WTC11 (cell line): ENCODE data around the gene KLHL29.

Experiments used
- FOXP1 ChIP-seq: sonication (generic); formaldehyde crosslinking; IDR thresholded peaks from 2 replicates; pipeline ENCODE4 v1.8.0; 2022; ENCODE audit warnings: missing genetic modification reagents, mild to moderate bottlenecking, moderate library complexity, borderline replicate concordance
- NR2C2 ChIP-seq: sonication (generic); formaldehyde crosslinking; IDR thresholded peaks from 2 replicates; pipeline ENCODE4 v1.8.0; 2022; ENCODE audit warnings: mild to moderate bottlenecking, missing genetic modification reagents
- SOX15 ChIP-seq: fragments of 250-450 bp; sonication (Bioruptor Pico); IDR thresholded peaks from 2 replicates; pipeline ENCODE4 v1.9.0; 2021; ENCODE audit warnings: mild to moderate bottlenecking
- ZNF138 ChIP-seq: sonication (generic); formaldehyde crosslinking; conservative IDR thresholded peaks from 2 replicates; pipeline ENCODE4 v1.8.1; 2022; ENCODE audit warnings: mild to moderate bottlenecking, moderate library complexity, missing genetic modification reagents
- TF ChIP-seq, protein P1 (sequence below): sonication (generic); formaldehyde crosslinking; IDR thresholded peaks from 2 replicates; pipeline ENCODE4 v1.8.0; 2022; ENCODE audit warnings: mild to moderate bottlenecking, missing genetic modification reagents
- TF ChIP-seq, protein P2 (sequence below): sonication (generic); formaldehyde crosslinking; IDR thresholded peaks from 2 replicates; pipeline ENCODE4 v1.8.0; 2022; ENCODE audit warnings: mild to moderate bottlenecking, missing genetic modification reagents
- TF ChIP-seq, protein P3 (sequence below): fragments of 200-600 bp; IDR thresholded peaks from 2 replicates; pipeline ENCODE4 v1.8.0; 2022; ENCODE audit warnings: antibody characterized with exemption
- TF ChIP-seq, protein P4 (sequence below): sonication (generic); formaldehyde crosslinking; IDR thresholded peaks from 2 replicates; pipeline ENCODE4 v1.8.1; 2023; ENCODE audit warnings: mild to moderate bottlenecking, missing genetic modification reagents, borderline replicate concordance
- TF ChIP-seq, protein P5 (sequence below): fragments of 250-450 bp; sonication (Bioruptor Pico); IDR thresholded peaks from 2 replicates; pipeline ENCODE4 v1.9.0; 2021; ENCODE audit warnings: mild to moderate bottlenecking
- TF ChIP-seq, protein P6 (sequence below): sonication (generic); formaldehyde crosslinking; conservative IDR thresholded peaks from 2 replicates; pipeline ENCODE4 v1.8.1; 2022; ENCODE audit warnings: mild to moderate bottlenecking, missing genetic modification reagents

DNA sequence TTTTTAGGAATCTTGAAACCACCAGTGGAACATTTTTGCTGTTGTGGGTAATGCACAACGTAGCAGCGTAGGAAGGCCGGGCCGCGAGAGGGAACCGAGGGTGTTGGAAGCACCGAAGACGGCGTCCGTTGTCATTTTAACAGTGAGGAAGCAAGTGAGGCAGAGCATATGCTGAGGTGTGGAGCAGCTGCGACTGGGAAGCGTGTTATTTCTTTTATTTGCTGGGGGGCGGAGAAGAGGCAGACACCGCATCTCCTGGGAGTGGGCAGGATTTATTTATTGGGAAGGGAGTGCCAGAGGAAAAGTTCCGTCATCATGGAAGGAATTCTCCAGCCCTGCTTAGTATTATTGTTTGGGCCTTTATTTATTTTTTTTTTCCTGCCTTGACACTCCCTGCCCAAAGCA, 232.8 kb downstream of the KLHL29 start:
- TF ChIP-seq, protein P1, sequence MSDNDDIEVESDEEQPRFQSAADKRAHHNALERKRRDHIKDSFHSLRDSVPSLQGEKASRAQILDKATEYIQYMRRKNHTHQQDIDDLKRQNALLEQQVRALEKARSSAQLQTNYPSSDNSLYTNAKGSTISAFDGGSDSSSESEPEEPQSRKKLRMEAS (CRISPR knock-in tag), result no peak
- TF ChIP-seq, protein P2, sequence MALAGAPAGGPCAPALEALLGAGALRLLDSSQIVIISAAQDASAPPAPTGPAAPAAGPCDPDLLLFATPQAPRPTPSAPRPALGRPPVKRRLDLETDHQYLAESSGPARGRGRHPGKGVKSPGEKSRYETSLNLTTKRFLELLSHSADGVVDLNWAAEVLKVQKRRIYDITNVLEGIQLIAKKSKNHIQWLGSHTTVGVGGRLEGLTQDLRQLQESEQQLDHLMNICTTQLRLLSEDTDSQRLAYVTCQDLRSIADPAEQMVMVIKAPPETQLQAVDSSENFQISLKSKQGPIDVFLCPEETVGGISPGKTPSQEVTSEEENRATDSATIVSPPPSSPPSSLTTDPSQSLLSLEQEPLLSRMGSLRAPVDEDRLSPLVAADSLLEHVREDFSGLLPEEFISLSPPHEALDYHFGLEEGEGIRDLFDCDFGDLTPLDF, result no peak
- no peak for TF ChIP-seq SOX15 (CRISPR knock-in tag)
- TF ChIP-seq, protein P3, sequence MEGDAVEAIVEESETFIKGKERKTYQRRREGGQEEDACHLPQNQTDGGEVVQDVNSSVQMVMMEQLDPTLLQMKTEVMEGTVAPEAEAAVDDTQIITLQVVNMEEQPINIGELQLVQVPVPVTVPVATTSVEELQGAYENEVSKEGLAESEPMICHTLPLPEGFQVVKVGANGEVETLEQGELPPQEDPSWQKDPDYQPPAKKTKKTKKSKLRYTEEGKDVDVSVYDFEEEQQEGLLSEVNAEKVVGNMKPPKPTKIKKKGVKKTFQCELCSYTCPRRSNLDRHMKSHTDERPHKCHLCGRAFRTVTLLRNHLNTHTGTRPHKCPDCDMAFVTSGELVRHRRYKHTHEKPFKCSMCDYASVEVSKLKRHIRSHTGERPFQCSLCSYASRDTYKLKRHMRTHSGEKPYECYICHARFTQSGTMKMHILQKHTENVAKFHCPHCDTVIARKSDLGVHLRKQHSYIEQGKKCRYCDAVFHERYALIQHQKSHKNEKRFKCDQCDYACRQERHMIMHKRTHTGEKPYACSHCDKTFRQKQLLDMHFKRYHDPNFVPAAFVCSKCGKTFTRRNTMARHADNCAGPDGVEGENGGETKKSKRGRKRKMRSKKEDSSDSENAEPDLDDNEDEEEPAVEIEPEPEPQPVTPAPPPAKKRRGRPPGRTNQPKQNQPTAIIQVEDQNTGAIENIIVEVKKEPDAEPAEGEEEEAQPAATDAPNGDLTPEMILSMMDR, result no peak
- no peak for TF ChIP-seq ZNF138 (CRISPR knock-in tag)
- TF ChIP-seq, protein P4, sequence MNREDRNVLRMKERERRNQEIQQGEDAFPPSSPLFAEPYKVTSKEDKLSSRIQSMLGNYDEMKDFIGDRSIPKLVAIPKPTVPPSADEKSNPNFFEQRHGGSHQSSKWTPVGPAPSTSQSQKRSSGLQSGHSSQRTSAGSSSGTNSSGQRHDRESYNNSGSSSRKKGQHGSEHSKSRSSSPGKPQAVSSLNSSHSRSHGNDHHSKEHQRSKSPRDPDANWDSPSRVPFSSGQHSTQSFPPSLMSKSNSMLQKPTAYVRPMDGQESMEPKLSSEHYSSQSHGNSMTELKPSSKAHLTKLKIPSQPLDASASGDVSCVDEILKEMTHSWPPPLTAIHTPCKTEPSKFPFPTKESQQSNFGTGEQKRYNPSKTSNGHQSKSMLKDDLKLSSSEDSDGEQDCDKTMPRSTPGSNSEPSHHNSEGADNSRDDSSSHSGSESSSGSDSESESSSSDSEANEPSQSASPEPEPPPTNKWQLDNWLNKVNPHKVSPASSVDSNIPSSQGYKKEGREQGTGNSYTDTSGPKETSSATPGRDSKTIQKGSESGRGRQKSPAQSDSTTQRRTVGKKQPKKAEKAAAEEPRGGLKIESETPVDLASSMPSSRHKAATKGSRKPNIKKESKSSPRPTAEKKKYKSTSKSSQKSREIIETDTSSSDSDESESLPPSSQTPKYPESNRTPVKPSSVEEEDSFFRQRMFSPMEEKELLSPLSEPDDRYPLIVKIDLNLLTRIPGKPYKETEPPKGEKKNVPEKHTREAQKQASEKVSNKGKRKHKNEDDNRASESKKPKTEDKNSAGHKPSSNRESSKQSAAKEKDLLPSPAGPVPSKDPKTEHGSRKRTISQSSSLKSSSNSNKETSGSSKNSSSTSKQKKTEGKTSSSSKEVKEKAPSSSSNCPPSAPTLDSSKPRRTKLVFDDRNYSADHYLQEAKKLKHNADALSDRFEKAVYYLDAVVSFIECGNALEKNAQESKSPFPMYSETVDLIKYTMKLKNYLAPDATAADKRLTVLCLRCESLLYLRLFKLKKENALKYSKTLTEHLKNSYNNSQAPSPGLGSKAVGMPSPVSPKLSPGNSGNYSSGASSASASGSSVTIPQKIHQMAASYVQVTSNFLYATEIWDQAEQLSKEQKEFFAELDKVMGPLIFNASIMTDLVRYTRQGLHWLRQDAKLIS (CRISPR knock-in tag), result no peak
- TF ChIP-seq, protein P5, sequence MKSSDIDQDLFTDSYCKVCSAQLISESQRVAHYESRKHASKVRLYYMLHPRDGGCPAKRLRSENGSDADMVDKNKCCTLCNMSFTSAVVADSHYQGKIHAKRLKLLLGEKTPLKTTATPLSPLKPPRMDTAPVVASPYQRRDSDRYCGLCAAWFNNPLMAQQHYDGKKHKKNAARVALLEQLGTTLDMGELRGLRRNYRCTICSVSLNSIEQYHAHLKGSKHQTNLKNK (CRISPR knock-in tag), result no peak
- no peak for TF ChIP-seq NR2C2
- no peak for TF ChIP-seq FOXP1 (CRISPR knock-in tag)
- TF ChIP-seq, protein P6, sequence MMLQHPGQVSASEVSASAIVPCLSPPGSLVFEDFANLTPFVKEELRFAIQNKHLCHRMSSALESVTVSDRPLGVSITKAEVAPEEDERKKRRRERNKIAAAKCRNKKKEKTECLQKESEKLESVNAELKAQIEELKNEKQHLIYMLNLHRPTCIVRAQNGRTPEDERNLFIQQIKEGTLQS (CRISPR knock-in tag), result no peak
